Upper lobe of right lung (tissue), 1 donor: Measurements from ENCODE around the gene CFAP210. TPM values are rescaled to one million over a fixed set of nuclear protein-coding genes. Genes with fewer than 3 reads are reported as not detected.

Source experiments
- ATAC-seq: fragments of 200-7000 bp; cut with Tn5 transposase; one replicate; pipeline ENCODE4 v1.9.1; 2020; ENCODE audit warnings: mild to moderate bottlenecking, moderate library complexity
- DNase-seq: peaks from one replicate; pipeline ENCODE4 v3.0.0-alpha.2; 2020
- H3K27ac ChIP-seq: fragments of 200-600 bp; one replicate; pipeline ENCODE4 v1.8.0; 2022
- H3K27me3 ChIP-seq: fragments of 200-600 bp; one replicate; pipeline ENCODE4 v1.8.0; 2022; ENCODE audit warnings: mild to moderate bottlenecking
- H3K36me3 ChIP-seq: fragments of 200-600 bp; one replicate; pipeline ENCODE4 v1.8.0; 2022
- H3K4me1 ChIP-seq: fragments of 200-600 bp; one replicate; pipeline ENCODE4 v1.8.0; 2022
- H3K4me3 ChIP-seq: fragments of 200-600 bp; one replicate; pipeline ENCODE4 v1.8.0; 2022; ENCODE audit warnings: mild to moderate bottlenecking
- H3K9me3 ChIP-seq: fragments of 200-600 bp; one replicate; pipeline ENCODE4 v1.8.0; 2022
- intact Hi-C: fragments of 100-400 bp; cut with DNase I; formaldehyde crosslinking; loops from one replicate; pipeline ENCODE4 v1.11.0; 2022
- total RNA-seq: library from RNA; stranded (reverse); fragmentation: NEBNext Ultra II Directional; extraction: Animal tissue kit (Norgen Biotek cat#: 25700); gene quantifications from one replicate; pipeline ENCODE4 v1.2.1, GENCODE V29; 2021
- TF ChIP-seq, protein P1 (sequence below): fragments of 200-600 bp; IDR thresholded peaks from one replicate; pipeline ENCODE4 v1.8.0; 2022; ENCODE audit warnings: antibody characterized with exemption
- donor health status: DM: no; HTN: yes; CAD: no; lungs with severe emphysema.

Gene CFAP210
- total RNA-seq, 1 donor from 2014 or later, result not detected

GRCh38 chr2:169735623-169736022 is 41.4 kb upstream of the CFAP210 start:
- ATAC-seq (no peak), DNase-seq (no peak)
- intact Hi-C loops, result no loop called here
- TF ChIP-seq, protein P1, sequence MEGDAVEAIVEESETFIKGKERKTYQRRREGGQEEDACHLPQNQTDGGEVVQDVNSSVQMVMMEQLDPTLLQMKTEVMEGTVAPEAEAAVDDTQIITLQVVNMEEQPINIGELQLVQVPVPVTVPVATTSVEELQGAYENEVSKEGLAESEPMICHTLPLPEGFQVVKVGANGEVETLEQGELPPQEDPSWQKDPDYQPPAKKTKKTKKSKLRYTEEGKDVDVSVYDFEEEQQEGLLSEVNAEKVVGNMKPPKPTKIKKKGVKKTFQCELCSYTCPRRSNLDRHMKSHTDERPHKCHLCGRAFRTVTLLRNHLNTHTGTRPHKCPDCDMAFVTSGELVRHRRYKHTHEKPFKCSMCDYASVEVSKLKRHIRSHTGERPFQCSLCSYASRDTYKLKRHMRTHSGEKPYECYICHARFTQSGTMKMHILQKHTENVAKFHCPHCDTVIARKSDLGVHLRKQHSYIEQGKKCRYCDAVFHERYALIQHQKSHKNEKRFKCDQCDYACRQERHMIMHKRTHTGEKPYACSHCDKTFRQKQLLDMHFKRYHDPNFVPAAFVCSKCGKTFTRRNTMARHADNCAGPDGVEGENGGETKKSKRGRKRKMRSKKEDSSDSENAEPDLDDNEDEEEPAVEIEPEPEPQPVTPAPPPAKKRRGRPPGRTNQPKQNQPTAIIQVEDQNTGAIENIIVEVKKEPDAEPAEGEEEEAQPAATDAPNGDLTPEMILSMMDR, result no peak
- Histone ChIP-seq H3K27ac (no peak overlapping the region), H3K9me3 (no peaks in the 10 kb centered on the region), H3K4me1 (no peaks in the 10 kb centered on the region), H3K4me3 (no peak overlapping the region), H3K27me3 (no peaks in the 10 kb centered on the region), H3K36me3 (no peaks in the 10 kb centered on the region)

GRCh38 chr2:169734169-169734847 is 40.1 kb upstream of the CFAP210 start:
- ATAC-seq, result peak; percentile 70
- peak; percentile 70 for DNase-seq
- H3K4me3 ChIP-seq, result peak overlapping the region; percentile 57
- H3K4me1 ChIP-seq, result no peaks in the 10 kb centered on the region
- intact Hi-C loops, result no loop called here
- no peak overlapping the region for H3K27ac ChIP-seq
- H3K9me3 ChIP-seq, result no peaks in the 10 kb centered on the region
- TF ChIP-seq, protein P1, result no peak
- H3K36me3 ChIP-seq, result no peaks in the 10 kb centered on the region
- H3K27me3 ChIP-seq, result no peaks in the 10 kb centered on the region

- ATAC-seq (no peak), DNase-seq (no peak)
- intact Hi-C loops, result no loop called here
- peak overlapping the region; percentile 64 for H3K4me3 ChIP-seq
- no peaks in the 10 kb centered on the region for H3K27me3 ChIP-seq
- no peaks in the 10 kb centered on the region for H3K36me3 ChIP-seq
- peak overlapping the region; percentile 21 for H3K27ac ChIP-seq
- no peaks in the 10 kb centered on the region for H3K9me3 ChIP-seq
- H3K4me1 ChIP-seq, result no peaks in the 10 kb centered on the region
- TF ChIP-seq, protein P1, result no peak
Observed at GRCh38 chr2:169732583-169733358, 38.6 kb upstream of the CFAP210 start.

- intact Hi-C loops, result no loop called here
- TF ChIP-seq, protein P1, result no peak
- H3K4me3 ChIP-seq, result no peak overlapping the region
- H3K36me3 ChIP-seq, result no peaks in the 10 kb centered on the region
- ATAC-seq, result no peak
- H3K27me3 ChIP-seq, result no peaks in the 10 kb centered on the region
- DNase-seq, result no peak
- no peak overlapping the region for H3K27ac ChIP-seq
- H3K9me3 ChIP-seq, result no peaks in the 10 kb centered on the region
- no peaks in the 10 kb centered on the region for H3K4me1 ChIP-seq
Observed at GRCh38 chr2:169732075-169732474, 37.9 kb upstream of the CFAP210 start.

DNA sequence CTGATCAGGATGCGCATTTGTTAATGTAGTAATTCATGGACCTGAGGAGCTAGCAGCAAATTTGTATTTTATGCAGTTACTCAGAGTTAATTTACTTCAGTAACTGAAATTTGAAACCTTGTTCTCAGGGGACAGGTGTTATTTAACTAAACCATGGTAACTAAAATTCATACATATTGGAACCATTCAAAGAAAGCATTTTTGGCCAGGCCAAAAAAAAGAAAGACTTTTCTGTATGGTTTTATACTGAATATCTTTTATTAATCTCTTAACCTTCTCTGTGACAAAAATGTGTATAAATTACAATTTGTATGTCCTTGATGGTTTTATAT is 35.0 kb upstream of the CFAP210 start:
- intact Hi-C loops, result no loop called here
- no peaks in the 10 kb centered on the region for H3K36me3 ChIP-seq
- no peaks in the 10 kb centered on the region for H3K4me1 ChIP-seq
- TF ChIP-seq, protein P1, result no peak
- ATAC-seq, result no peak
- no peaks in the 10 kb centered on the region for H3K27me3 ChIP-seq
- no peaks in the 10 kb centered on the region for H3K9me3 ChIP-seq
- no peak overlapping the region for H3K4me3 ChIP-seq
- H3K27ac ChIP-seq, result no peak overlapping the region
- DNase-seq, result no peak
